ENCODE results near the gene EIF2AK3. TPM values are rescaled to one million over a fixed set of nuclear protein-coding genes. Genes with fewer than 3 reads are reported as not detected.

Gene EIF2AK3
- polyA plus RNA-seq, 3 donors, result 2.0 to 6.6 (median 2.3) TPM

- intact Hi-C loops (cut with micrococcal nuclease), result no loop called here
- H3K36me3 Mint-ChIP-seq, result peaks cover 73 to 78% of the 10 kb centered on the region in 2 donors
- H3K79me2 ChIP-seq (ENCODE audit: insufficient read depth, low read length), result no peaks in the 10 kb centered on the region
- DNase-seq, result no peak
- H3K4me1 Mint-ChIP-seq, result no peaks in the 10 kb centered on the region
- H3K4me1 ChIP-seq (ENCODE audit: control insufficient read depth in 1 of 2, insufficient read depth in 2 of 2, low read length in 2 of 2), result no peaks in the 10 kb centered on the region
- H3K4me3 ChIP-seq (replicated peaks in 1 of 3; ENCODE audit: low read depth in 2 of 3, low read length in 3 of 3), result no peak overlapping the region
- H3K27me3 ChIP-seq (ENCODE audit: control insufficient read depth in 2 of 2, insufficient read depth in 2 of 2, low read length in 2 of 2), result no peaks in the 10 kb centered on the region
- no peak overlapping the region for H3K4me3 Mint-ChIP-seq
- no peak overlapping the region for H3K27ac ChIP-seq (ENCODE audit: low read depth in 1 of 2, low read length in 2 of 2)
- H3K36me3 ChIP-seq (replicated peaks in 1 of 2; ENCODE audit: control insufficient read depth in 1 of 2, insufficient read depth in 2 of 2, low read length in 2 of 2), result peaks cover 68 to 98% of the 10 kb centered on the region in 2 donors
- H3K9me3 ChIP-seq (replicated peaks in 1 of 2; ENCODE audit: control insufficient read depth in 1 of 2, insufficient read depth in 1 of 2, low read length in 2 of 2), result no peaks in the 10 kb centered on the region
- peak overlapping the region in 1 of 7 donors; percentile 10 for H3K27ac Mint-ChIP-seq
- no peaks in the 10 kb centered on the region for H3K27me3 Mint-ChIP-seq (ENCODE audit: low read depth in 3 of 3)
- 100% methylated on average over 1 of the region's 2 CpGs for WGBS (ENCODE audit: insufficient coverage)
- H3K4me2 ChIP-seq (replicated peaks; ENCODE audit: extremely low read depth, low read length, poor library complexity, severe bottlenecking), result no peak overlapping the region
- no peak overlapping the region for H3K9ac ChIP-seq (ENCODE audit: insufficient read depth, low read length, poor library complexity, severe bottlenecking)
- H3K9me3 Mint-ChIP-seq, result no peaks in the 10 kb centered on the region
- no peaks in the 10 kb centered on the region for H4K20me1 ChIP-seq (ENCODE audit: insufficient read depth, low read length)
- no peak for TF ChIP-seq CTCF (IDR thresholded peaks at IDR 0.05)
- H2AFZ ChIP-seq (ENCODE audit: insufficient read depth, low read depth, low read length, poor library complexity, severe bottlenecking), result no peak overlapping the region
Measured at GRCh38 chr2:88575051-88575450, 52.2 kb downstream of the EIF2AK3 start.

GRCh38 chr2:88574445-88574844 is 52.8 kb downstream of the EIF2AK3 start:
- Histone ChIP-seq H4K20me1 (ENCODE audit: insufficient read depth, low read length) (no peaks in the 10 kb centered on the region), H3K27me3 (ENCODE audit: control insufficient read depth in 2 of 2, insufficient read depth in 2 of 2, low read length in 2 of 2) (no peaks in the 10 kb centered on the region), H3K4me2 (replicated peaks; ENCODE audit: extremely low read depth, low read length, poor library complexity, severe bottlenecking) (no peak overlapping the region), H3K79me2 (ENCODE audit: insufficient read depth, low read length) (no peaks in the 10 kb centered on the region), H3K36me3 (replicated peaks in 1 of 2; ENCODE audit: control insufficient read depth in 1 of 2, insufficient read depth in 2 of 2, low read length in 2 of 2) (peaks cover 64 to 96% of the 10 kb centered on the region in 2 donors), H3K4me1 (ENCODE audit: control insufficient read depth in 1 of 2, insufficient read depth in 2 of 2, low read length in 2 of 2) (no peaks in the 10 kb centered on the region), H2AFZ (ENCODE audit: insufficient read depth, low read depth, low read length, poor library complexity, severe bottlenecking) (no peak overlapping the region), H3K9ac (ENCODE audit: insufficient read depth, low read length, poor library complexity, severe bottlenecking) (no peak overlapping the region), H3K27ac (ENCODE audit: low read depth in 1 of 2, low read length in 2 of 2) (no peak overlapping the region), H3K9me3 (replicated peaks in 1 of 2; ENCODE audit: control insufficient read depth in 1 of 2, insufficient read depth in 1 of 2, low read length in 2 of 2) (no peaks in the 10 kb centered on the region), H3K4me3 (replicated peaks in 1 of 3; ENCODE audit: low read depth in 2 of 3, low read length in 3 of 3) (no peak overlapping the region)
- no peak for TF ChIP-seq CTCF (IDR thresholded peaks at IDR 0.05)
- H3K27ac Mint-ChIP-seq, result peak overlapping the region in 1 of 7 donors; percentile 4
- intact Hi-C loops (cut with micrococcal nuclease), result no loop called here
- no peak overlapping the region for H3K4me3 Mint-ChIP-seq
- DNase-seq, result no peak
- 94% methylated on average over 2 of the region's 5 CpGs for WGBS (ENCODE audit: insufficient coverage)
- no peaks in the 10 kb centered on the region for H3K9me3 Mint-ChIP-seq
- peaks cover 74 to 79% of the 10 kb centered on the region in 2 donors for H3K36me3 Mint-ChIP-seq
- H3K4me1 Mint-ChIP-seq, result no peaks in the 10 kb centered on the region
- no peaks in the 10 kb centered on the region for H3K27me3 Mint-ChIP-seq (ENCODE audit: low read depth in 3 of 3)

Data from CD14-positive monocyte (primary cell).